ENCODE measurements around the gene GHDC.

GHDC gene

GRCh38 chr17:42233156-42233555 lies 38.9 kb upstream of the GHDC start:
- Histone ChIP-seq H3K4me2 (ENCODE audit: insufficient read depth, low read length, poor library complexity, severe bottlenecking) (no peak overlapping the region), H2BK5ac (ENCODE audit: low read length) (no peak overlapping the region), H3K27me3 (ENCODE audit: control insufficient read depth in 3 of 3, insufficient read depth in 3 of 3, low read depth in 1 of 3, low read length in 3 of 3) (no peaks in the 10 kb centered on the region), H3K4me3 (ENCODE audit: low read length in 2 of 2) (no peak overlapping the region), H4K91ac (ENCODE audit: low read depth, low read length, poor library complexity) (no peak overlapping the region), H3K14ac (ENCODE audit: low read length) (no peak overlapping the region), H2AFZ (ENCODE audit: low read length) (no peak overlapping the region), H2BK120ac (ENCODE audit: low read depth, low read length) (no peak overlapping the region), H3K9ac (ENCODE audit: low read depth, low read length, poor library complexity) (no peak overlapping the region), H3K27ac (replicated peaks; ENCODE audit: low read length) (no peak overlapping the region), H2BK12ac (ENCODE audit: low read length) (no peak overlapping the region), H4K8ac (ENCODE audit: low read depth, low read length) (no peak overlapping the region), H3K4me1 (ENCODE audit: control insufficient read depth in 2 of 2, insufficient read depth in 1 of 2, low read depth in 1 of 2, low read length in 2 of 2) (no peaks in the 10 kb centered on the region), H3K79me1 (ENCODE audit: low read depth, low read length) (peaks cover 6% of the 10 kb centered on the region), H3K18ac (ENCODE audit: low read length) (no peak overlapping the region), H3K4ac (ENCODE audit: low read length) (no peak overlapping the region), H2AK5ac (ENCODE audit: low read depth, low read length) (no peak overlapping the region), H3K9me3 (replicated peaks in 1 of 2; ENCODE audit: control insufficient read depth in 2 of 2, insufficient read depth in 1 of 2, low read depth in 1 of 2, low read length in 2 of 2) (no peaks in the 10 kb centered on the region), H2BK15ac (ENCODE audit: low read length) (no peak overlapping the region), H3K36me3 (replicated peaks in 1 of 2; ENCODE audit: control insufficient read depth in 2 of 2, insufficient read depth in 2 of 2, low read length in 2 of 2) (peaks cover 0 to 29% of the 10 kb centered on the region in 2 donors), H3K23ac (ENCODE audit: low read depth, low read length, poor library complexity) (no peak overlapping the region)
- WGBS, 2 donors (ENCODE audit: extremely low coverage in 2 of 2, insufficient read length in 2 of 2, insufficient replicate concordance in 1 of 2), result no CpG with 5 or more reads among the region's 5 CpGs
- DNase-seq (ENCODE audit: low spot score), result no peak

GRCh38 chr17:42230225-42230624 lies 35.9 kb upstream of the GHDC start:
- H3K36me3 ChIP-seq (replicated peaks in 1 of 2; ENCODE audit: control insufficient read depth in 2 of 2, insufficient read depth in 2 of 2, low read length in 2 of 2), result peaks cover 0 to 51% of the 10 kb centered on the region in 2 donors
- H2BK5ac ChIP-seq (ENCODE audit: low read length), result no peak overlapping the region
- no peak for DNase-seq (ENCODE audit: low spot score)
- no peak overlapping the region for H2BK15ac ChIP-seq (ENCODE audit: low read length)
- H2BK12ac ChIP-seq (ENCODE audit: low read length), result no peak overlapping the region
- no peak overlapping the region for H2AFZ ChIP-seq (ENCODE audit: low read length)
- H4K91ac ChIP-seq (ENCODE audit: low read depth, low read length, poor library complexity), result no peak overlapping the region
- H2BK120ac ChIP-seq (ENCODE audit: low read depth, low read length), result no peak overlapping the region
- no CpG with 5 or more reads among the region's 5 CpGs for WGBS, 2 donors (ENCODE audit: extremely low coverage in 2 of 2, insufficient read length in 2 of 2, insufficient replicate concordance in 1 of 2)
- H3K14ac ChIP-seq (ENCODE audit: low read length), result no peak overlapping the region
- H2AK5ac ChIP-seq (ENCODE audit: low read depth, low read length), result no peak overlapping the region
- no peak overlapping the region for H3K23ac ChIP-seq (ENCODE audit: low read depth, low read length, poor library complexity)
- H3K27ac ChIP-seq (replicated peaks; ENCODE audit: low read length), result no peak overlapping the region
- no peak overlapping the region for H3K9ac ChIP-seq (ENCODE audit: low read depth, low read length, poor library complexity)
- H3K4me3 ChIP-seq (ENCODE audit: low read length in 2 of 2), result no peak overlapping the region
- H4K8ac ChIP-seq (ENCODE audit: low read depth, low read length), result no peak overlapping the region
- no peak overlapping the region for H3K4me2 ChIP-seq (ENCODE audit: insufficient read depth, low read length, poor library complexity, severe bottlenecking)
- no peaks in the 10 kb centered on the region for H3K27me3 ChIP-seq (ENCODE audit: control insufficient read depth in 3 of 3, insufficient read depth in 3 of 3, low read depth in 1 of 3, low read length in 3 of 3)
- no peak overlapping the region for H3K18ac ChIP-seq (ENCODE audit: low read length)
- H3K79me1 ChIP-seq (ENCODE audit: low read depth, low read length), result no peaks in the 10 kb centered on the region
- no peaks in the 10 kb centered on the region for H3K9me3 ChIP-seq (replicated peaks in 1 of 2; ENCODE audit: control insufficient read depth in 2 of 2, insufficient read depth in 1 of 2, low read depth in 1 of 2, low read length in 2 of 2)
- no peaks in the 10 kb centered on the region for H3K4me1 ChIP-seq (ENCODE audit: control insufficient read depth in 2 of 2, insufficient read depth in 1 of 2, low read depth in 1 of 2, low read length in 2 of 2)
- no peak overlapping the region for H3K4ac ChIP-seq (ENCODE audit: low read length)

- H4K91ac ChIP-seq (ENCODE audit: low read depth, low read length, poor library complexity), result no peak overlapping the region
- no peak overlapping the region for H3K9ac ChIP-seq (ENCODE audit: low read depth, low read length, poor library complexity)
- no peak overlapping the region for H2AFZ ChIP-seq (ENCODE audit: low read length)
- no CpG with 5 or more reads among the region's 11 CpGs for WGBS, 2 donors (ENCODE audit: extremely low coverage in 2 of 2, insufficient read length in 2 of 2, insufficient replicate concordance in 1 of 2)
- H4K8ac ChIP-seq (ENCODE audit: low read depth, low read length), result no peak overlapping the region
- peaks cover 9 to 71% of the 10 kb centered on the region in 2 donors for H3K36me3 ChIP-seq (replicated peaks in 1 of 2; ENCODE audit: control insufficient read depth in 2 of 2, insufficient read depth in 2 of 2, low read length in 2 of 2)
- no peak overlapping the region for H2BK12ac ChIP-seq (ENCODE audit: low read length)
- no peak overlapping the region for H2BK15ac ChIP-seq (ENCODE audit: low read length)
- H3K18ac ChIP-seq (ENCODE audit: low read length), result no peak overlapping the region
- H3K9me3 ChIP-seq (replicated peaks in 1 of 2; ENCODE audit: control insufficient read depth in 2 of 2, insufficient read depth in 1 of 2, low read depth in 1 of 2, low read length in 2 of 2), result no peaks in the 10 kb centered on the region
- no peak overlapping the region for H3K27ac ChIP-seq (replicated peaks; ENCODE audit: low read length)
- H3K14ac ChIP-seq (ENCODE audit: low read length), result no peak overlapping the region
- no peak overlapping the region for H3K23ac ChIP-seq (ENCODE audit: low read depth, low read length, poor library complexity)
- peaks cover 2% of the 10 kb centered on the region for H3K79me1 ChIP-seq (ENCODE audit: low read depth, low read length)
- no peak overlapping the region for H3K4ac ChIP-seq (ENCODE audit: low read length)
- no peak overlapping the region for H3K4me3 ChIP-seq (ENCODE audit: low read length in 2 of 2)
- no peak overlapping the region for H3K4me2 ChIP-seq (ENCODE audit: insufficient read depth, low read length, poor library complexity, severe bottlenecking)
- H2AK5ac ChIP-seq (ENCODE audit: low read depth, low read length), result no peak overlapping the region
- no peak overlapping the region for H2BK120ac ChIP-seq (ENCODE audit: low read depth, low read length)
- H3K4me1 ChIP-seq (ENCODE audit: control insufficient read depth in 2 of 2, insufficient read depth in 1 of 2, low read depth in 1 of 2, low read length in 2 of 2), result no peaks in the 10 kb centered on the region
- no peak overlapping the region for H2BK5ac ChIP-seq (ENCODE audit: low read length)
- DNase-seq (ENCODE audit: low spot score), result no peak
- H3K27me3 ChIP-seq (ENCODE audit: control insufficient read depth in 3 of 3, insufficient read depth in 3 of 3, low read depth in 1 of 3, low read length in 3 of 3), result no peaks in the 10 kb centered on the region
These were observed 33.8 kb upstream of the GHDC start for GRCh38 chr17:42227849-42228700.

GRCh38 chr17:42225646-42226045 lies 31.4 kb upstream of the GHDC start:
- Histone ChIP-seq H4K91ac (ENCODE audit: low read depth, low read length, poor library complexity) (no peak overlapping the region), H3K27ac (replicated peaks; ENCODE audit: low read length) (no peak overlapping the region), H2BK15ac (ENCODE audit: low read length) (no peak overlapping the region), H2AK5ac (ENCODE audit: low read depth, low read length) (no peak overlapping the region), H3K4ac (ENCODE audit: low read length) (no peak overlapping the region), H3K9ac (ENCODE audit: low read depth, low read length, poor library complexity) (no peak overlapping the region), H4K8ac (ENCODE audit: low read depth, low read length) (no peak overlapping the region), H3K9me3 (replicated peaks in 1 of 2; ENCODE audit: control insufficient read depth in 2 of 2, insufficient read depth in 1 of 2, low read depth in 1 of 2, low read length in 2 of 2) (peaks cover 0 to 3% of the 10 kb centered on the region in 2 donors), H3K18ac (ENCODE audit: low read length) (no peak overlapping the region), H2BK120ac (ENCODE audit: low read depth, low read length) (no peak overlapping the region), H3K4me1 (ENCODE audit: control insufficient read depth in 2 of 2, insufficient read depth in 1 of 2, low read depth in 1 of 2, low read length in 2 of 2) (no peaks in the 10 kb centered on the region), H3K36me3 (replicated peaks in 1 of 2; ENCODE audit: control insufficient read depth in 2 of 2, insufficient read depth in 2 of 2, low read length in 2 of 2) (peaks cover 16 to 81% of the 10 kb centered on the region in 2 donors), H3K4me2 (ENCODE audit: insufficient read depth, low read length, poor library complexity, severe bottlenecking) (no peak overlapping the region), H3K27me3 (ENCODE audit: control insufficient read depth in 3 of 3, insufficient read depth in 3 of 3, low read depth in 1 of 3, low read length in 3 of 3) (no peaks in the 10 kb centered on the region), H3K23ac (ENCODE audit: low read depth, low read length, poor library complexity) (no peak overlapping the region), H3K4me3 (ENCODE audit: low read length in 2 of 2) (no peak overlapping the region), H2BK12ac (ENCODE audit: low read length) (no peak overlapping the region), H2AFZ (ENCODE audit: low read length) (no peak overlapping the region), H2BK5ac (ENCODE audit: low read length) (no peak overlapping the region), H3K14ac (ENCODE audit: low read length) (no peak overlapping the region), H3K79me1 (ENCODE audit: low read depth, low read length) (peaks cover 5% of the 10 kb centered on the region)
- no peak for DNase-seq (ENCODE audit: low spot score)
- no CpG with 5 or more reads among the region's 5 CpGs for WGBS, 2 donors (ENCODE audit: extremely low coverage in 2 of 2, insufficient read length in 2 of 2, insufficient replicate concordance in 1 of 2)
